GM13977 (cell line): ENCODE data around the gene PLBD2.

Experiments used
- DNase-seq: peaks from one replicate; pipeline ENCODE4 v3.0.0; 2012; ENCODE audit warnings: low spot score
- in situ Hi-C: fragments of 300-500 bp; cut with MboI; formaldehyde crosslinking; loops from one replicate; pipeline ENCODE4 v1.12.0; 2022; ENCODE audit warnings: low sequenced_read_pairs, low pct_unique_long_range_greater_than_20kb, mixed read lengths, inconsistent platforms; ENCODE audit not compliant: unreplicated experiment
- TF ChIP-seq, protein P1 (sequence below): IDR thresholded peaks from 2 replicates; pipeline ENCODE4 v1.5.1; 2012; ENCODE audit warnings: mild to moderate bottlenecking, control low read depth; ENCODE audit not compliant: insufficient read depth; ENCODE audit errors: extremely low read depth, missing control alignments

The PLBD2 gene

DNA sequence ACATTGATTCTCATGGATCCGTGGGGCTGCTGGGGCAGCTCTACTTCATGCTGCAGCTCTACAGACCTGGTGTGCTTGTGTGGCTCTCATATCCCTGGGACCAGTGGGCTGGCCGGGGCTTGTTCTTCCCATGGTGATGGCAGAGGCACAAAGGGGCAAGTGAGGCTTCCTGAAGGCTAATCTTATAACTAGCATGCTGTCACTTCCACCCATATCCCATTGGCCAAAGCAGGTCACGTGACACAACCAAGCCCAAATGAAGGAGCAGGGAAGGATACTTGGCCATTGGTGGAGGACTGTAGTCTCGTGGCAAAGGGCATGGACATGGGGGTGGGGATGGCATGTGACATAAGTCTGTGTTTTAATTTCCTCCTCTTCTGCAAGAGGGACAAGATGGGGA, 9.9 kb downstream of the PLBD2 start:
- no peak for DNase-seq
- TF ChIP-seq, protein P1, sequence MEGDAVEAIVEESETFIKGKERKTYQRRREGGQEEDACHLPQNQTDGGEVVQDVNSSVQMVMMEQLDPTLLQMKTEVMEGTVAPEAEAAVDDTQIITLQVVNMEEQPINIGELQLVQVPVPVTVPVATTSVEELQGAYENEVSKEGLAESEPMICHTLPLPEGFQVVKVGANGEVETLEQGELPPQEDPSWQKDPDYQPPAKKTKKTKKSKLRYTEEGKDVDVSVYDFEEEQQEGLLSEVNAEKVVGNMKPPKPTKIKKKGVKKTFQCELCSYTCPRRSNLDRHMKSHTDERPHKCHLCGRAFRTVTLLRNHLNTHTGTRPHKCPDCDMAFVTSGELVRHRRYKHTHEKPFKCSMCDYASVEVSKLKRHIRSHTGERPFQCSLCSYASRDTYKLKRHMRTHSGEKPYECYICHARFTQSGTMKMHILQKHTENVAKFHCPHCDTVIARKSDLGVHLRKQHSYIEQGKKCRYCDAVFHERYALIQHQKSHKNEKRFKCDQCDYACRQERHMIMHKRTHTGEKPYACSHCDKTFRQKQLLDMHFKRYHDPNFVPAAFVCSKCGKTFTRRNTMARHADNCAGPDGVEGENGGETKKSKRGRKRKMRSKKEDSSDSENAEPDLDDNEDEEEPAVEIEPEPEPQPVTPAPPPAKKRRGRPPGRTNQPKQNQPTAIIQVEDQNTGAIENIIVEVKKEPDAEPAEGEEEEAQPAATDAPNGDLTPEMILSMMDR, result no peak
- in situ Hi-C loops, result no loop called here

DNA sequence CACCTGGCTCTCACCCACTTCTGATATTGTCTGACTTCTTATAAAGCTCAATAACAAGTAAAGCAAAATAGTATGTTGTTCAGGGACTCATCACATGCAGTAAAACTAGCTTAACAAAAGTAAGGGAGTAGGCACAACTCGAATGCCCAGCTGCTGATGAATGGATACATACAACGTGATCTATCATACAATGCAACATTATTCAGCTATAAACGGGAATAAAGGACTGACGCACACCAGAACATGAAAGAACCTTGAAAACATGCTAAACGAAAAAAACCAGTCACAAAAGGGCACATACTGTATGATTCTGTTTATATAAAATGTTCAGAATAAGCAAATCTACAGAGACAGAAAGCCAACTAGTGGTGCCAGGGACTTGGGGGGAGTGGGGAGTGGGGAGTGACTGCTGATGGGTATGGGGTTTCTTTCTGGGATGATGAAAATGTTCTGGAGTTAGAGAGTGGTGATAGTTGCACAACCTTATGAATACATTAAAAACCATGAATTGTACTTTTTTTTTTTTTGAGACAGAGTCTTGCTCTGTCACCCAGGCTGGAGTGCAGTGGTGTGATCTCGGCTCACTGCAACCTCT, 11.1 kb downstream of the PLBD2 start:
- TF ChIP-seq, protein P1, result no peak
- no peak for DNase-seq
- in situ Hi-C loops, result no loop called here

DNA sequence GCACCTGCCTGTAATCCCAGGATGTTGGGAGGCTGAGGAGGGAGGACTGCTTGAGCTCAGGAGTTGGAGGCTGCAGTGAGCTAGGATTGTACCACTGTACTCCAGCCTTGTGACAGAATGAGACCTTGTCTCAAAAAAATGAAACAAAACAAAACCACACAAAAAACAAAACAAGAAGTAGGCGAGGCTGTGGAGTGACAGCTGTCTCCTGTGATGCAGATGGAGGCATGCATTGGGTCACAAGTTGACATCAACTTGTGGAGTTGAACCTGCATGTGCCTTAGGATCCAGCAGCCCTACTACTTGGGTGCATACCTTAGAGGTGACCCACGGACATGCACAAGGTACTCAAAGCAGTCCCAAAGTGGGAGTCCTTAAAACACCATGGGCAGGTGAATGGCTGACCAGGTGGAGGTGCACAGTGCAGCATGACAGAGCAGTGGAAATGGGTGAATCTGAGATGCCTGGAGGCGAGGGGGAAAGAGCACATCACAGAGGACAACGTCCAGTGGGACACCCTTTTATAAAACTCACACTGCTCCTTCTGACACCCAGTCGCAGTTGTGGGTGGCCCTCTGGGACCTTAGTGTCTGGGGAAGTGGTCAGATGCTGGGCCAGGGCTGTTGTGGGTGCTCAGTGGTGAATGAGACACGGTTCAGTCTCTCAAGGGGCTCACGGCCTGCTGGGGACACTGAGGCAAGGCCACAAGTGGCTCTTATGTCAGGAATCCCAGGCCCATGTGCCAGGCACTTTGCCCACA, 12.7 kb downstream of the PLBD2 start:
- in situ Hi-C loops, result no loop called here
- no peak for DNase-seq
- TF ChIP-seq, protein P1, result no peak

DNA sequence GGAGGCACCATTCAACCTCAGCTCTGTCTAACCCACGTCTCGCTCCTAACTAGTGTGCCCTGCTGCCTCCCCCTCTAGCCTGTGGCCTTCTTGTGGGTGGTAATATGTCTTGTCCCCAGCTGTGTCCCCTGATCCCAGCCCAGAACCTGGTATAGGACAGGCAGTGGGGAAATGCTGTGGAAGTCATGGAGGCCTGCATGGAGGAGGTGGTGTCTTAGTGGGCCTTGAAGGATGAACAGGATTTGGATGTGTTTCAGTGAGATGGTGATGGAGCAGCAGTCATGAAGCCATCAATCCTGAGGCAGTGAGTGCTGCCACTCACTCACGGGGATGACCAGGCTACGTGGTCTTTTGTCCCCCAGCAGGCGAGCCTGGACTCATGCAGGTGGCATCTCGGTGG, 13.4 kb downstream of the PLBD2 start:
- in situ Hi-C loops, result no loop called here
- TF ChIP-seq, protein P1, result no peak
- no peak for DNase-seq

DNA sequence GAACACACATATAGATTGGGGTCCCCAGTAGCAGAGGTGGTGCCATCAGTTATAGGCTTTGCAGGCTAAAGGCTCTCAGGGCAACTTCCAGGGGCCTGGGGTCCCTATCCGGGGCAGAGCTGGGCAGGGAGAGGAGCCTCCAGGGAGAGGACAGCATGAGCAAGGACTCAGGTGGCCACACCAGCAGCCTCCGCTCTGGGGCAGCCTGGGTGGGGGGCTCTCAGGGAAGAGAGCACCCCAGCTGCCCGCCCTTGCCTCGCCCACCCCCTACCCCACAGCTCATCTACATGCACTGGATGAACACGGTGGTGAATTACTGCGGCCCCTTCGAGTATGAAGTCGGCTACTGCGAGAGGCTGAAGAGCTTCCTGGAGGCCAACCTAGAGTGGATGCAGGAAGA, 14.0 kb downstream of the PLBD2 start:
- peak; percentile 5 for DNase-seq
- in situ Hi-C loops, result no loop called here
- TF ChIP-seq, protein P1, result no peak

DNA sequence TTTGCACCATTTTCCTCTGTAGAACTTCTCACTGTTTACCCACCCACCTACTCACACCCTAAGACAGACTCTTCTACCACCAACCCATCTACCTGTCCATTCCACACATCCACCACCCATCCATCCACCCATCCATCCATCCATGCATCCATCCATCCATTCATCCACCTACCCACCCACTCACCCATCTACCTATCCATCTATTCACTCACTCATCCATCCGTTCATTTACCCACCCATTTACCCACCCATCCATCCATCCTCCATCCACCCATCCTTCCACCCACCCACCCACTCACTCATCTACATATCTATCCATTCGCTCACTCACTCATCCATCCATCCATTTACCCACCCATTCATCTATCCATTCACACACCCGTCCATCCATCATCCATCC, 15.1 kb downstream of the PLBD2 start:
- TF ChIP-seq, protein P1, result no peak
- in situ Hi-C loops, result no loop called here
- DNase-seq, result no peak
